Amniotic stem cell (primary cell): ENCODE measurements around the gene HADHA.

Experiments used
- DNase-seq: peaks from one replicate; lab custom pipeline; 2025; lab: John Stamatoyannopoulos, UW

The HADHA gene

DNA sequence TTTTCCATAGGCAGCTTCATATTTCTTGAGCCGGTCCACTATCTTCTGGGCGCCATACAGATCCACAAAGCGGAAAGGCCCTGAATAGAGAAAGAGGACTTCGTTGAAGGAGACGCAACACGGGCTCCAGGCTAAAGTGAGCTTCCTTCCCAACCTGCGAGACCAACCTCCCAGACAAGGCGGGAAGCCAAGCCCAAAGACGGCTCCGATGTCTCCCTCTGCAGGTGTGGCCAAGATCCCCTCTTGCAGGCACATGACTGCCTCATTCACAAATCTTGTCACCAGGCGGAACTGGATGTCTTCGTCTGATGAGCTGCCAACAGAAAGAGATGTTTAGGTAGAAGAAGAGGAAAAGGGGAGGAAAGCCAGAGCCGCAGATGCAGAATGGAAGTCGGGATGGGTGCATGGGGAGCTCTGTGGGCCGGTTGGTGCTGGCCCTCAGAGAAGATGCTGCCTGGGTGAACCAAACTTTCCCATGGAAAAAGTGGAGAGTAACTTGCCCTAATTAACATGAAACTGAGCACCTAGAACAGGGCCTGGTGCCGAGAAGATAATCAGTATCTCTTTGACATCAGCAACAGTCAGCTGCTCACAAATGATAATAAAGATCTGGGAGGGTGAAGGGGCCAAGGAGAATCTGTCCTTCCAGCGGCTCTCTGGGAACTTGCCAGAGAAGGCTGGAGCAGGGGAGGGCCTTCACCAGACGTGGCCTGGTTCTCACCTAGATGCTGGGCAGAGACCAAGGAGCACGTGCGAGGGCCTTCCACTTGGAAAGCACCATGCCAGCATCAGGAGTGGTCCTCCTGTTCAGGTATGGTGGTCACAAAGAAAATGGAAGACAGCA is 52.9 kb downstream of the HADHA start:
- DNase-seq = no peak

- no peak for DNase-seq
These were observed 54.1 kb downstream of the HADHA start for GRCh38 chr2:26190369-26190768.

DNA sequence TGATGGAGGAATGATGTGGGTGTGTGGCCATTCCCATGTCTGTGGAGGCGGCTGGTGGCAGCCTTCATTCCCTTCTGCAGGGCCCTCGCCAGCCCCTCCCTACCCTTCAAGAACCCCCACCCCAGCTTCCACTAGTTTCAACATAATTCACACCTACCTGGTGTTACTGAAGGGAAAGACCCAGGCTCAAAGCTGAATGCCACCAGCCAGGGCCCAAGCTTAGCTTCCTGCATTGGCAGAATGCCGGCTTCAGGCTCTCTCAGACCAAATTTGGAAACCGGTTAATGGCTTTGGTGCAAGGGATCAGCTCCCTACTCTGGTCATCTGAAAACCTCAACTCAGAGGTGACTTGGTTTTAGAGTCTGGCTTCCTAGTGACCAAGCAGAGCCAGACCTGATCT is 54.7 kb downstream of the HADHA start:
- DNase-seq = no peak

DNA sequence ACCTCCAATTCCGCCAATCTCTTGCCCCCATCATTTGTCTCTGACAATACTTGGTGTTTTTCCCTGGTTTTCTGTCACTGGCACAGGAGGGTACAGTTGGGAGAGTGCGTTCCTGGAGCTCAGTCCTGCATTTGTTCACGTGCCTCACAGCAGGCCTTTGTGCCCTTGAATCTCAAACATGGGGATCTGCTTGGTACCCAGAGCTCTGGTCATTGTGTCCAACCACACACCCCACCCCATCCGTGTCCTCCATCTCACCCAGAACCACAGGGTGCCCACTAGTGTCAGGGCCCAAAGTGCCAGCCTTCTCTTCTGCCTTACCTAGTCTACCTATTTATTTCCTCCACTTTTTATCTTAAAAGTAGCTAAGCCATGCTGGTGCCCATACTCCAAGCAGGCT is 55.3 kb downstream of the HADHA start:
- DNase-seq = no peak

- no peak for DNase-seq
These were observed 56.8 kb downstream of the HADHA start for GRCh38 chr2:26187537-26188104.

DNA sequence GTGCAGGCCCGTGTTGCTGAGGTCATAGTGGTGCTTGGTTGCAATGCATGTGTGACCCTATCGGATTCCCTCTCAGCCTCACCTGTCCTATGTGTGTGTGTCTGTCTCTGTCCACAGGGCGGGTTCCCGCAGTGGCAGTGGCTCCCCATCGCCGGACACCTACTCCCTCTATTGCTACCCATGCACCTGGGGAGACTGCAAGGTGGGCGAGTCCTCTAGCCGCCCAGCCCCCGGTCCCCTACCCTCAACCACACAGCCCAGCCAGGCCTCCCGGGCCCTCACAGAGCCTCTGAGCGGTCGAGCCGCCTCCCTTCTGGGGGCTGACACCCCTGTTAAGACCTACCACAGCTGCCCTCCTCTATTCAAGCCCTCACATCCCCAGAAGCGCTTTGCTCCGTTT is 57.3 kb downstream of the HADHA start:
- DNase-seq = no peak

DNA sequence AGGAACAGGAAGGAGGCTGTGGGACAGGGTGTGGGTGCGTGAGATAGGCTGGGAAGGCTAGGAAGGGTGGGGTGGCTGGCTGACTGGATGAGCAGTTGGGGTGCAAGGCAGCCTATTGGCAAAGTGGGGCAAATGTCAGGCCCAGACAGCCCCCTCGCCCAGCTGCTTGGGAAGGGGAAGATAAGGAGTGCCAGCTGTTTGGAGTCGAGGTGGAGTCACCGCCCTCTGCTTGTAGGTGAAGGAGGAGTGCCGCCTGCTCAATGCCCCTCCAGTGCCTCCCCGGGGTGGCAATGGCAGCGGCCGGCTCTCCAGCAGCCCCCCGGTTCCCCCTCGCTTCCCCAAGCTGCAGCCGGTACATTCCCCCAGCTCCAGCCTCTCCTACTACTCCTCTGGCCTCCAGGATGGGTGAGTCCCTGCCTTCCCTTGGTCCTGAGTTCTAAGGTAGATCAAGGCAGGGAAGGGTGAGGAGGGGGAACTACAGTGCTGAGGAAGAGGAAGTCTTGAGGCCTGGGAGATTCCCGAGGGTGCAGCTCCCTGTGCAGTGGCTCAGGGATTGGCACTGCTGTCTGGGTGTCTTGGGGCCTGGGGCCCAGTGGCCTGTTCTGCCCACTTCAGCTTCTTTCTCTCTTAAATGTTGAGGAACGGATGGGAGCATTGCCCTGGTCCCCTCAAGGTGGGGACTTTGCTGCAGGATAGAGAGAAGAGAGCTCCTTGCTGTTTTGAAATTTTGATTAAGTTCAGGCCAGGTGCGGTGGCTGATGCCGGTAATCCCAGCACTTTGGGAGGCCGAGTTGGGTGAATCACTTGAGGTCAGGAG is 58.3 kb downstream of the HADHA start:
- no peak for DNase-seq

DNA sequence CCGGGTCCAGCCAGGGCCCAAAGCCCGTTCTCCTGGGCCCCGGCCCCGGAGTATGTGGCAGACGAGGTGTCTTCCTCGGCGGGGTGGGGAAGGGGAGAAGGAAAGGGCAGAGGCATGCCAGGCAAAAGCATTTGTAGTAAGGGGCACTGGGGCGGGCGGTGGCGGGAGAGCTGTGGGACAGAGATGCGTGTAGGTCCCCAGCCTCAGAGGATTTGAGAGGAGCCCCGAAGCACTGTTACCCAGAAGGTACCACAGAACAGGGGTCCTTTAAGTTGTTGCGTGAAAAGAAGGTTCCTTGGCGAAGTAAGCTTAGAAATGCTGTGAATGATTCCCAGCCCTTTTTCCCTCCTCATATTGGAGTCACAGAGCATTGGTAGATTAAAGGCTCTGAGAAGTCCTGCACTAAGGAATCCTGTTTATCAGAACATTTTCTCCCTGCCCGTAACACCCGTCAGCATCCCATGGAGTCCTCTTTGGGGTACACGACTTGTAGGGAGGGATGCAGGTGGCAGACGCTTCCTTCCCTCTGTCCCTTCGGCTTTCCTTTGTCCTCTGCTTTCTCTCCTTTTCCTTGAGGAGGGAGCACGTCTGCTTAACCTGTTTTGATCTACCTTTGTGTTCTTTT is 59.0 kb downstream of the HADHA start:
- DNase-seq = no peak

- DNase-seq = peak; percentile 34
These were observed 59.7 kb downstream of the HADHA start for GRCh38 chr2:26184555-26185303.

DNA sequence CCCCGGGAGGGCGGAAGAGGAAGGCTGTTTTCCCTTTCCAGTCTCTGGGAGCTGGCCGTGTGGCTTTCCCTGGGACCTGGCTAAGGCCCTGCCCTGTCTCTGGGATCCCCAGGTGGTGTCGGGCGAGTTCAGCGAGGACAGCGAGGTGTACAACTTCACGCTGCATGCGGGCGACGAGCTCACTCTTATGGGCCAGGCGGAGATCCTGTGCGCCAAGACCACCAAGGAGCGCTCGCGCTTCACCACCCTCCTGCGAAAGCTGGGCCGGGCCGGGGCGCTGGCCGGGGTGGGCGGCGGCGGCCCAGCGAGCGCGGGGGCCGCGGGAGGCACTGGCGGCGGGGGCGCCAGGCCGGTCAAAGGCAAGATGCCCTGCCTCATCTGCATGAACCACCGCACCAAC is 60.3 kb downstream of the HADHA start:
- no peak for DNase-seq

- no peak for DNase-seq
These were observed 61.4 kb downstream of the HADHA start for GRCh38 chr2:26182887-26183630.

DNA sequence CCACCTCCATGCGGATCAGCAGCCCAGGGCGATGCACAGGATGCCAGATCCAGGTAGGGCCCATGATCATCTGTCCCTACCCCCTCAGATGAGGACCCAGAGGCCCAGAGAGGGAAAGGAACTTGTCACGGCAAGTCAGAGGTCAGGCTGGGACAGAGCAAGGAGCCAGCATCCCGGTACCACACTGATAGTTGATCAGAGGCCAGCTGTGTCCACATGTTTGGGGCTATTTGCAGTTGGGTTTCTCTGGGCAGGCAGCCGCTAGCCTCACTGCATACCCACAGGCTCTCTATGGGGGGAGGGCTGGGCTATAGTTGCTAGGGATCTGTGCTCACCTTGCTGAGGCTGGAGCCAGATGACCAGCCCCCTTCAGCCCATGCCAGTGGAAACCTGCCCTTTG is 62.0 kb downstream of the HADHA start:
- DNase-seq = no peak

- DNase-seq = no peak
These were observed 65.0 kb downstream of the HADHA start for GRCh38 chr2:26179446-26179913.

- no peak for DNase-seq
These were observed 65.5 kb downstream of the HADHA start for GRCh38 chr2:26178746-26179436.

DNA sequence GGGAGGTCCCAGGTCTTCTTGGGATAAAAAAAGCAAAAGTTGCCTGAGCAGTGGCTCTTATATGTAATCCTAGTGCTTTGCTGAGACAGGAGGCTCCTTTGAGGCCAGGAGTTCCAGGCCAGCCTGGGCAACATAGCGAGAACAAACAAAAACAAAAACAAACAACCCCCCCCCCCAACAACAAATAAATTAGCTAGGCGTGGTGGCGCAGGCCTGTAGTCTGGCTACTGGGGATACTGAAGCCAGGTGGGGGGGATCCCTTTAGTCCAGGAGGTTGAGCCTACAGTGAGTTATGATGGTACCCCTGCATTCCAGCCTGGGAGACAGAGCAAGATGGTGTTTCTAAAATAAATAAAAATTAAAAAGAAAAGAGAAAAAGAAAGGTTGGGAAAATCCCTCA is 66.2 kb downstream of the HADHA start:
- no peak for DNase-seq

DNA sequence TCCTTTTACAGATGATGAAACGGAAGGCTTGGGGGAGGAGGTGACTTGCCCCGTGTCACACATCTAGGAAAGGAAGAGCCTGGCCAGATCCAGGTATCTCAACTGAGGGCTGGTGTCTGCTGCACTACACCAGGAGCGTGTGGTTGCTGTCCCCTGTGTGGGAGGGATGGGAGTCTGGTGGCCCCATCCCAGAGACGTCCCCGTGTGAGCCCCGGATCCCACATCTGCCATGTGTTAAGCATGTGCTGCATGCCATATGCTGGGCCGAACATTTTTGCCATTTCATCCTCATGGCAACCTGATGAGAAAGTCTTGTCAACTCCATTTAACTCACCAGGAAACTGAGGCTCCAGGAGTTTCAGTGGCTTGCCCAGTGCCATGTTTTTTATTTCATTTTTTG is 67.3 kb downstream of the HADHA start:
- no peak for DNase-seq

GRCh38 chr2:26176279-26176615 is 68.2 kb downstream of the HADHA start:
- no peak for DNase-seq

GRCh38 chr2:26175466-26176278 is 68.8 kb downstream of the HADHA start:
- no peak for DNase-seq

- no peak for DNase-seq
These were observed 69.6 kb downstream of the HADHA start for GRCh38 chr2:26174691-26175465.
